B cell (primary cell): Measurements from ENCODE around the gene SMTNL1. TPM values are rescaled to one million over a fixed set of nuclear protein-coding genes. Genes with fewer than 3 reads are reported as not detected.

ENCODE experiments used
- ATAC-seq: fragments of 200-7000 bp; cut with Tn5 transposase; one replicate; pipeline ENCODE4 v1.10.0; 2021; ENCODE audit warnings: low read depth, mild to moderate bottlenecking, moderate number of reproducible peaks, moderate library complexity
- CTCF ChIA-PET: fragments of 350-600 bp; sonication (Branson Sonifier 250); formaldehyde crosslinking; loops from one replicate; lab custom pipeline; 2021; ENCODE audit warnings: antibody characterized with exemption, inconsistent platforms; lab: Charles Lee
- POLR2A ChIA-PET: fragments of 350-600 bp; sonication (Branson Sonifier 250); formaldehyde crosslinking; loops from one replicate; lab custom pipeline; 2021; ENCODE audit warnings: antibody characterized with exemption; lab: Charles Lee
- DNase-seq: peaks from one replicate; pipeline ENCODE4 v3.0.0; 2013
- H2AFZ ChIP-seq: 2 replicates; pipeline ENCODE4 v1.6.1; 2012; ENCODE audit warnings: mild to moderate bottlenecking, low read depth, low read length; ENCODE audit not compliant: insufficient read depth, poor library complexity, severe bottlenecking
- H3K27ac ChIP-seq, 2 donors: 1 replicate in 1 of 2; 2 replicates in 1 of 2; pipeline ENCODE4 v1.5.1; 2012 to 2013; ENCODE audit warnings: low read length in 2 of 2, mild to moderate bottlenecking in 2 of 2, moderate library complexity in 1 of 2
- H3K27me3 ChIP-seq, 4 experiments: fragments of 200-600 bp in 1 of 4; sonication (generic) in 1 of 4; replicated peaks in 1 of 4; 1 replicate in 2 of 4; 2 replicates in 2 of 4; pipeline versions ENCODE4 v1.6.1 to v1.7.0; 2013 to 2016; ENCODE audit warnings: low read length in 3 of 4, mild to moderate bottlenecking in 2 of 4, mixed read lengths in 1 of 4, moderate library complexity in 1 of 4; ENCODE audit not compliant: insufficient read depth in 4 of 4, control insufficient read depth in 3 of 4; ENCODE audit errors: control extremely low read depth in 1 of 4
- H3K36me3 ChIP-seq, 2 experiments: replicated peaks in 1 of 2; 1 replicate in 1 of 2; 2 replicates in 1 of 2; pipeline versions ENCODE4 v1.6.1 to v1.7.1; 2013; ENCODE audit warnings: low read length in 1 of 2; ENCODE audit not compliant: insufficient read depth in 2 of 2, control insufficient read depth in 1 of 2; ENCODE audit errors: control extremely low read depth in 1 of 2, extremely low read depth in 1 of 2
- H3K4me1 ChIP-seq, 2 donors: fragments of 200-600 bp in 1 of 2; sonication (generic) in 1 of 2; 1 replicate in 1 of 2; 2 replicates in 1 of 2; pipeline versions ENCODE4 v1.5.1 to v1.6.1; 2013 to 2017; ENCODE audit warnings: low read length in 2 of 2; ENCODE audit not compliant: control insufficient read depth in 2 of 2, insufficient read depth in 2 of 2
- H3K4me2 ChIP-seq: replicated peaks from 2 replicates; pipeline ENCODE3; 2012; ENCODE audit warnings: mild to moderate bottlenecking, low read depth, low read length; ENCODE audit not compliant: poor library complexity, severe bottlenecking
- H3K4me3 ChIP-seq, 5 experiments: fragments of 200-600 bp in 1 of 5; sonication (generic) in 1 of 5; 1 replicate in 3 of 5; 2 replicates in 2 of 5; pipeline versions ENCODE4 v1.5.1 to v1.7.0; 2011 to 2016; ENCODE audit warnings: low read length in 4 of 5, mild to moderate bottlenecking in 4 of 5, low read depth in 2 of 5, control low read depth in 1 of 5, moderate library complexity in 1 of 5; ENCODE audit not compliant: insufficient read depth in 1 of 5; ENCODE audit errors: control extremely low read depth in 1 of 5, extremely low read depth in 1 of 5
- H3K79me2 ChIP-seq: fragments of 200-600 bp; sonication (generic); one replicate; pipeline ENCODE4 v1.6.0; 2016; ENCODE audit warnings: low read length; ENCODE audit not compliant: control insufficient read depth, insufficient read depth
- H3K9ac ChIP-seq: fragments of 200-600 bp; sonication (generic); 2 replicates; pipeline ENCODE4 v1.6.1; 2017; ENCODE audit warnings: mild to moderate bottlenecking, low read length, moderate library complexity
- H3K9me3 ChIP-seq, 3 donors: one replicate each; pipeline versions ENCODE4 v1.6.1 to v1.7.1; 2013; ENCODE audit warnings: low read length in 2 of 3; ENCODE audit not compliant: control insufficient read depth in 2 of 3, insufficient read depth in 1 of 3; ENCODE audit errors: control extremely low read depth in 1 of 3
- H4K20me1 ChIP-seq: 2 replicates; pipeline ENCODE4 v1.6.0; 2012; ENCODE audit warnings: mild to moderate bottlenecking, low read length; ENCODE audit not compliant: insufficient read depth, control insufficient read depth, poor library complexity, severe bottlenecking
- H3K27ac Mint-ChIP-seq: one replicate; pipeline ENCODE4 v1.8.0; 2021; ENCODE audit warnings: mixed read lengths
- H3K27me3 Mint-ChIP-seq: one replicate; pipeline ENCODE4 v1.8.0; 2021; ENCODE audit warnings: mixed read lengths
- H3K4me1 Mint-ChIP-seq: one replicate; pipeline ENCODE4 v1.8.0; 2021; ENCODE audit warnings: mixed read lengths
- H3K4me3 Mint-ChIP-seq: one replicate; pipeline ENCODE4 v1.8.0; 2021; ENCODE audit warnings: mixed read lengths
- H3K9me3 Mint-ChIP-seq: one replicate; pipeline ENCODE4 v1.8.0; 2022; ENCODE audit warnings: mixed read lengths; ENCODE audit not compliant: insufficient read depth
- EZH2 ChIP-seq: IDR thresholded peaks from 2 replicates; pipeline ENCODE4 v1.6.1; 2012; ENCODE audit warnings: borderline replicate concordance, low read depth, mild to moderate bottlenecking, moderate library complexity, low read length; ENCODE audit not compliant: insufficient read depth, poor library complexity, severe bottlenecking
- WGBS: methylation state at CpG from one replicate; pipeline ENCODE4 v1.1.5; 2013; ENCODE audit warnings: missing lambda C conversion rate; ENCODE audit not compliant: insufficient coverage; 5-methylcytosine and 5-hydroxymethylcytosine counted together
- intact Hi-C: fragments of 100-400 bp; cut with micrococcal nuclease; formaldehyde crosslinking; loops from one replicate; pipeline ENCODE4 v1.10.0; 2022
- polyA plus RNA-seq: library from polyadenylated mRNA; depleted of rRNA; stranded (reverse); fragments of >200 nt; gene quantifications from 2 replicates; pipeline ENCODE4 v1.2.3, GENCODE V29; 2012
- total RNA-seq, 2 donors: library from RNA; stranded (reverse); fragments of 120-200 nt in 1 of 2; gene quantifications; 1 replicate in 1 of 2; 2 replicates in 1 of 2; pipeline versions ENCODE4 v1.2.3 to v1.2.4, GENCODE V29; 2013 to 2022
- TF ChIP-seq, protein P1 (sequence below): fragments of 200-600 bp; IDR thresholded peaks from one replicate; pipeline ENCODE4 v1.8.0; 2022; ENCODE audit warnings: antibody characterized with exemption, mild to moderate bottlenecking

Gene SMTNL1
- total and polyA plus RNA-seq, 2 donors (not counting 1 experiment from before 2014, with no cell fraction given) = not detected

DNA sequence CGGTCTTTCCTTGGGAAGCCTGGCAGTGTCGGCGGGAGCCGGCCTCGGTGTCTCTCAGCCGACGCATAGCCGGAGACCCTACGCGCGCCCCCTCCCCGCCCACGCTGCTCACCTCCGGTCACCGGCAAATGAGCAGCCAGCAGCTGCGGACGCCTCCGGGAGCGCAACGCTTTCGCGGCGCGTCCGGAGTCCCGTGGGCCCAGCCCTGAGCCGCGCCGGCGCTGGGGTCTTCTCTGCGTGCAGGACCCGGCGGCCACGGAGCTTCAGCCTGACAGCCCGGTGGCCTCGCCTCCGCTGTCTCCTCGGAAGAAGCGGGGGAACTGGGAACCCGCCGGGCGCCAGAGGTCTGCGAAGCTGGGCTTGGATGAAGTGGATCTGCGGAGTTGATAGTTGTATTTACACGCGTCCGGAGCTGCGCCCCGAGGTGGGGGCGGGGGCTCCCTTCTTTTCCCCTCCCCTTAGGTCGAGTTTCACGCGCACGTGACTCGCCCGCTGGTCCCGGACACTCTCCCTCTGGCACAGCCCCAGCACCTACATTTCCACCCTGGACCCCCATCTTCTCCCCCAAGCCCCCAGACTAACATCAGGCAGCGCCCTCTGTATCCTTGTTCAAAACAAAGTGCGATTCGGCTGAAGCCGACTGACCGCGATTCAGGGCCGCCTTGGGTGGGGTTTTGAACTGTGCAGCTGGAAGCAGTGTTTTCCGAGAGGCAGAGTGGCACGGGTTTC lies 21.9 kb upstream of the SMTNL1 start, which contains the start of gene SLC43A1:
Gene SLC43A1 (minus strand): TSS at position 371 of the 729 bp plus-strand sequence. CDS start 1,591 bp downstream, outside the sequence.
- ATAC-seq = peak; percentile 34
- Mint-ChIP-seq H3K27ac (peak within 1 kb of the TSS; percentile 73), H3K4me1 (peaks cover 30% of the 10 kb centered on the region), H3K9me3 (no peaks in the 10 kb centered on the region), H3K4me3 (peak within 1 kb of the TSS; percentile 97), H3K27me3 (no peaks in the 10 kb centered on the region)
- peak within 1 kb of the TSS; percentile 81 for H3K9ac ChIP-seq
- H3K79me2 ChIP-seq = no peaks in the 10 kb centered on the region
- H3K4me2 ChIP-seq = peak within 1 kb of the TSS; percentile 97
- ChIA-PET CTCF (interaction anchor here (0.7 to 6.6 kb wide), 6 partner anchors 12 to 129 kb away, joined by 3 to 98 read pairs (median 20); partner anchors contain the start of gene TIMM10), POLR2A (interaction anchor here (0.6 to 1.3 kb wide), 5 partner anchors 12 to 360 kb away, joined by 3 to 4 read pairs (median 3); no protein-coding TSS in a partner anchor)
- WGBS = under 1% methylated on average over 55 of the region's 66 CpGs
- H3K4me1 ChIP-seq = peaks cover 6 to 22% of the 10 kb centered on the region in 2 donors
- no peaks in the 10 kb centered on the region for H3K9me3 ChIP-seq
- H2AFZ ChIP-seq = peak within 1 kb of the TSS; percentile 98
- H3K36me3 ChIP-seq = no peaks in the 10 kb centered on the region
- intact Hi-C loops = loop anchor here (2.0 to 5.0 kb wide), 3 partner anchors 15 to 33 kb away; partner anchors contain the start of gene TIMM10
- peak; percentile 46 for DNase-seq
- peak within 1 kb of the TSS; percentile 57 to 93 (median 81) for H3K4me3 ChIP-seq
- no peaks in the 10 kb centered on the region for H4K20me1 ChIP-seq
- no peaks in the 10 kb centered on the region for H3K27me3 ChIP-seq
- TF ChIP-seq EZH2 = no peak
- TF ChIP-seq, protein P1, sequence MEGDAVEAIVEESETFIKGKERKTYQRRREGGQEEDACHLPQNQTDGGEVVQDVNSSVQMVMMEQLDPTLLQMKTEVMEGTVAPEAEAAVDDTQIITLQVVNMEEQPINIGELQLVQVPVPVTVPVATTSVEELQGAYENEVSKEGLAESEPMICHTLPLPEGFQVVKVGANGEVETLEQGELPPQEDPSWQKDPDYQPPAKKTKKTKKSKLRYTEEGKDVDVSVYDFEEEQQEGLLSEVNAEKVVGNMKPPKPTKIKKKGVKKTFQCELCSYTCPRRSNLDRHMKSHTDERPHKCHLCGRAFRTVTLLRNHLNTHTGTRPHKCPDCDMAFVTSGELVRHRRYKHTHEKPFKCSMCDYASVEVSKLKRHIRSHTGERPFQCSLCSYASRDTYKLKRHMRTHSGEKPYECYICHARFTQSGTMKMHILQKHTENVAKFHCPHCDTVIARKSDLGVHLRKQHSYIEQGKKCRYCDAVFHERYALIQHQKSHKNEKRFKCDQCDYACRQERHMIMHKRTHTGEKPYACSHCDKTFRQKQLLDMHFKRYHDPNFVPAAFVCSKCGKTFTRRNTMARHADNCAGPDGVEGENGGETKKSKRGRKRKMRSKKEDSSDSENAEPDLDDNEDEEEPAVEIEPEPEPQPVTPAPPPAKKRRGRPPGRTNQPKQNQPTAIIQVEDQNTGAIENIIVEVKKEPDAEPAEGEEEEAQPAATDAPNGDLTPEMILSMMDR = no peak
- peak within 1 kb of the TSS in 1 of 2 donors; percentile 34 for H3K27ac ChIP-seq
